HG03108 (cell line): ENCODE data around the gene HTT.

Source experiments
- ATAC-seq: cut with Tn5 transposase; IDR thresholded peaks from one replicate; pipeline ENCODE4 v1.9.1; 2021; ENCODE audit warnings: moderate library complexity; ENCODE audit not compliant: unreplicated experiment

HTT gene

GRCh38 chr4:3198906-3199305 is 124.4 kb downstream of the HTT start:
- no peak for ATAC-seq

GRCh38 chr4:3199653-3200422 is 125.4 kb downstream of the HTT start:
- ATAC-seq: no peak

- no peak for ATAC-seq
Observed at GRCh38 chr4:3200423-3201090, 126.1 kb downstream of the HTT start.

- ATAC-seq: peak; percentile 61
Observed at GRCh38 chr4:3201718-3202702, 127.5 kb downstream of the HTT start.

GRCh38 chr4:3202836-3203820 is 128.6 kb downstream of the HTT start:
- ATAC-seq: no peak

GRCh38 chr4:3203971-3204431 is 129.5 kb downstream of the HTT start:
- ATAC-seq: no peak

- no peak for ATAC-seq
Observed at GRCh38 chr4:3205995-3206394, 131.5 kb downstream of the HTT start.

GRCh38 chr4:3206439-3207100 is 132.1 kb downstream of the HTT start:
- no peak for ATAC-seq

- no peak for ATAC-seq
Observed at GRCh38 chr4:3207531-3208037, 133.1 kb downstream of the HTT start.

GRCh38 chr4:3208826-3209225 is 134.3 kb downstream of the HTT start:
- no peak for ATAC-seq

- no peak for ATAC-seq
Observed at GRCh38 chr4:3209551-3210325, 135.3 kb downstream of the HTT start.

GRCh38 chr4:3210467-3210866 is 136.0 kb downstream of the HTT start:
- ATAC-seq: no peak

- ATAC-seq: no peak
Observed at GRCh38 chr4:3211866-3212265, 137.4 kb downstream of the HTT start.

- ATAC-seq: no peak
Observed at GRCh38 chr4:3212391-3213105, 138.1 kb downstream of the HTT start.

GRCh38 chr4:3213106-3213425 is 138.6 kb downstream of the HTT start:
- ATAC-seq: no peak

- no peak for ATAC-seq
Observed at GRCh38 chr4:3213661-3214250, 139.3 kb downstream of the HTT start.

GRCh38 chr4:3215256-3215655 is 140.8 kb downstream of the HTT start:
- ATAC-seq: no peak

GRCh38 chr4:3215733-3216132 is 141.3 kb downstream of the HTT start:
- no peak for ATAC-seq
